MM.1S (cell line): Measurements from ENCODE around the gene FKBP14.

Experiments used
- EZH2 ChIP-seq: fragments of 300-600 bp; sonication (generic); optimal IDR thresholded peaks from 2 replicates; pipeline ENCODE3; 2017; ENCODE audit warnings: low read depth, mild to moderate bottlenecking, antibody characterized with exemption, low read length, mixed read lengths
- TF ChIP-seq, protein P1 (sequence below): fragments of 300-600 bp; sonication (generic); IDR thresholded peaks from 2 replicates; pipeline ENCODE4 v1.5.1; 2016; ENCODE audit warnings: antibody characterized with exemption, low read length, mixed read lengths

- TF ChIP-seq, protein P1, sequence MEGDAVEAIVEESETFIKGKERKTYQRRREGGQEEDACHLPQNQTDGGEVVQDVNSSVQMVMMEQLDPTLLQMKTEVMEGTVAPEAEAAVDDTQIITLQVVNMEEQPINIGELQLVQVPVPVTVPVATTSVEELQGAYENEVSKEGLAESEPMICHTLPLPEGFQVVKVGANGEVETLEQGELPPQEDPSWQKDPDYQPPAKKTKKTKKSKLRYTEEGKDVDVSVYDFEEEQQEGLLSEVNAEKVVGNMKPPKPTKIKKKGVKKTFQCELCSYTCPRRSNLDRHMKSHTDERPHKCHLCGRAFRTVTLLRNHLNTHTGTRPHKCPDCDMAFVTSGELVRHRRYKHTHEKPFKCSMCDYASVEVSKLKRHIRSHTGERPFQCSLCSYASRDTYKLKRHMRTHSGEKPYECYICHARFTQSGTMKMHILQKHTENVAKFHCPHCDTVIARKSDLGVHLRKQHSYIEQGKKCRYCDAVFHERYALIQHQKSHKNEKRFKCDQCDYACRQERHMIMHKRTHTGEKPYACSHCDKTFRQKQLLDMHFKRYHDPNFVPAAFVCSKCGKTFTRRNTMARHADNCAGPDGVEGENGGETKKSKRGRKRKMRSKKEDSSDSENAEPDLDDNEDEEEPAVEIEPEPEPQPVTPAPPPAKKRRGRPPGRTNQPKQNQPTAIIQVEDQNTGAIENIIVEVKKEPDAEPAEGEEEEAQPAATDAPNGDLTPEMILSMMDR: no peak
- TF ChIP-seq EZH2: no peak
These were observed 35.6 kb downstream of the FKBP14 start for GRCh38 chr7:29990931-29991330.
